ENCODE data around the gene ENTR1. TPM values are rescaled to one million over a fixed set of nuclear protein-coding genes. Genes with fewer than 3 reads are reported as not detected.

The ENTR1 gene
- total RNA-seq, 3 donors from 2014 or later, result 23.7 to 54.4 (median 36.0) TPM

- H3K4me1 ChIP-seq, result peaks cover 7 to 8% of the 10 kb centered on the region in 2 donors
- DNase-seq (ENCODE audit: low spot score in 2 of 2), result no peak
- no peaks in the 10 kb centered on the region for H3K9me3 ChIP-seq
- H3K27ac ChIP-seq, result no peak overlapping the region
- H3K27me3 ChIP-seq, result no peaks in the 10 kb centered on the region
- H3K36me3 ChIP-seq, result no peaks in the 10 kb centered on the region
- intact Hi-C loops (cut with DNase I; ENCODE audit: low total_unique reads), result no loop called here
- TF ChIP-seq POLR2A (IDR thresholded peaks at IDR 0.05), result no peak
- no peak for TF ChIP-seq POLR2AphosphoS5 (IDR thresholded peaks at IDR 0.05)
- no peak for TF ChIP-seq CTCF (IDR thresholded peaks at IDR 0.05)
- no peak overlapping the region for H3K4me3 ChIP-seq
These were observed 42.2 kb downstream of the ENTR1 start for GRCh38 chr9:136368190-136368589.

GRCh38 chr9:136367296-136368145 lies 42.9 kb downstream of the ENTR1 start:
- intact Hi-C loops (cut with DNase I; ENCODE audit: low total_unique reads), result no loop called here
- Histone ChIP-seq H3K4me3 (no peak overlapping the region), H3K9me3 (no peaks in the 10 kb centered on the region), H3K27ac (no peak overlapping the region), H3K36me3 (no peaks in the 10 kb centered on the region), H3K27me3 (no peaks in the 10 kb centered on the region), H3K4me1 (peaks cover 2 to 7% of the 10 kb centered on the region in 2 donors)
- TF ChIP-seq CTCF (IDR thresholded peaks at IDR 0.05), result no peak
- TF ChIP-seq POLR2AphosphoS5 (IDR thresholded peaks at IDR 0.05), result no peak
- TF ChIP-seq POLR2A (IDR thresholded peaks at IDR 0.05), result no peak
- DNase-seq (ENCODE audit: low spot score in 2 of 2), result no peak

- Histone ChIP-seq H3K27me3 (no peaks in the 10 kb centered on the region), H3K4me1 (peaks cover 0 to 7% of the 10 kb centered on the region in 2 donors), H3K4me3 (no peak overlapping the region), H3K27ac (no peak overlapping the region), H3K36me3 (no peaks in the 10 kb centered on the region), H3K9me3 (no peaks in the 10 kb centered on the region)
- intact Hi-C loops (cut with DNase I; ENCODE audit: low total_unique reads), result no loop called here
- TF ChIP-seq CTCF (IDR thresholded peaks at IDR 0.05) (no peak), POLR2A (IDR thresholded peaks at IDR 0.05) (no peak), POLR2AphosphoS5 (IDR thresholded peaks at IDR 0.05) (no peak)
- no peak for DNase-seq (ENCODE audit: low spot score in 2 of 2)
These were observed 43.6 kb downstream of the ENTR1 start for GRCh38 chr9:136366826-136367225.

GRCh38 chr9:136365775-136366222 lies 44.6 kb downstream of the ENTR1 start:
- Histone ChIP-seq H3K27ac (no peak overlapping the region), H3K4me1 (peaks cover 3 to 7% of the 10 kb centered on the region in 2 donors), H3K4me3 (no peak overlapping the region), H3K9me3 (no peaks in the 10 kb centered on the region), H3K36me3 (no peaks in the 10 kb centered on the region), H3K27me3 (no peaks in the 10 kb centered on the region)
- no peak for DNase-seq (ENCODE audit: low spot score in 2 of 2)
- intact Hi-C loops (cut with DNase I; ENCODE audit: low total_unique reads), result no loop called here
- no peak for TF ChIP-seq CTCF (IDR thresholded peaks at IDR 0.05)
- TF ChIP-seq POLR2A (IDR thresholded peaks at IDR 0.05), result no peak
- no peak for TF ChIP-seq POLR2AphosphoS5 (IDR thresholded peaks at IDR 0.05)
